ENCODE results near the gene PRICKLE2.

GRCh38 chr3:64080616-64081234 is 144.5 kb downstream of the PRICKLE2 start:
- no peak for TF ChIP-seq CTCF (conservative IDR thresholded peaks at IDR 0.05 in 1 of 2, IDR thresholded peaks at IDR 0.05 in 1 of 2; ENCODE audit: low read depth in 1 of 2, low read length in 2 of 2)
- TF ChIP-seq EZH2 (IDR thresholded peaks at IDR 0.05; ENCODE audit: low read length, missing control alignments) = no peak
